Cardiac fibroblast (primary cell): ENCODE measurements around the gene SLC10A7.
"Not testable (repeated sequence)": the region's sequence is repeated elsewhere in the genome, so short reads cannot be mapped to it uniquely, and the experiment has no call there.

Experiments used
- DNase-seq, 2 donors: peaks; one replicate each; pipeline versions ENCODE4 v3.0.0 to v3.0.0-alpha.2; 2010; ENCODE audit warnings: low read depth in 2 of 2
- H3K4me3 ChIP-seq, 2 donors: replicated peaks in 1 of 2; 1 replicate in 1 of 2; 2 replicates in 1 of 2; pipeline ENCODE4 v1.5.1; 2011; ENCODE audit warnings: low read depth in 2 of 2, low read length in 2 of 2, mild to moderate bottlenecking in 2 of 2, moderate library complexity in 1 of 2
- TF ChIP-seq, protein P1 (sequence below): IDR thresholded peaks from one replicate; pipeline ENCODE4 v1.5.1; 2011; ENCODE audit warnings: low read depth, mild to moderate bottlenecking, low read length, inconsistent platforms

The SLC10A7 gene

DNA sequence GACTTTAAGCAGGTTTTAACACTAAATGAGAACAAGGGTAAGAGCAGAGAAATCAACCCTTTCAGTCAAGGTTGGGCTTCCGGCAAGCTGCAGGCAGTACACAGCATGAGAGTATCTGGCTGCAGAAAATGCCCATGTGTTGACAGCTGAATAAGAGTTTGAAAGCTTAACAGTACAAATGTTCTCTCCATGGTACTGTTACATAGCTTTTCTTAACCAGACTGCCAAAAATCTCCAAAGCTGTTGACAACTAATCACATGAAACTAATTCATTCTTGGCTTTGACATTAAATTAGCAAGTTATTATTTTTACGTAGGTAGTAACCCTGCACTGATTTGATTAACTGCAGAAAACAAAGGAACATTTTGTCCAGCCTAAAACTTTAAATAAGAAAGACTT, 153.5 kb downstream of the SLC10A7 start:
- DNase-seq, result peak; percentile 27 to 84
- TF ChIP-seq, protein P1, sequence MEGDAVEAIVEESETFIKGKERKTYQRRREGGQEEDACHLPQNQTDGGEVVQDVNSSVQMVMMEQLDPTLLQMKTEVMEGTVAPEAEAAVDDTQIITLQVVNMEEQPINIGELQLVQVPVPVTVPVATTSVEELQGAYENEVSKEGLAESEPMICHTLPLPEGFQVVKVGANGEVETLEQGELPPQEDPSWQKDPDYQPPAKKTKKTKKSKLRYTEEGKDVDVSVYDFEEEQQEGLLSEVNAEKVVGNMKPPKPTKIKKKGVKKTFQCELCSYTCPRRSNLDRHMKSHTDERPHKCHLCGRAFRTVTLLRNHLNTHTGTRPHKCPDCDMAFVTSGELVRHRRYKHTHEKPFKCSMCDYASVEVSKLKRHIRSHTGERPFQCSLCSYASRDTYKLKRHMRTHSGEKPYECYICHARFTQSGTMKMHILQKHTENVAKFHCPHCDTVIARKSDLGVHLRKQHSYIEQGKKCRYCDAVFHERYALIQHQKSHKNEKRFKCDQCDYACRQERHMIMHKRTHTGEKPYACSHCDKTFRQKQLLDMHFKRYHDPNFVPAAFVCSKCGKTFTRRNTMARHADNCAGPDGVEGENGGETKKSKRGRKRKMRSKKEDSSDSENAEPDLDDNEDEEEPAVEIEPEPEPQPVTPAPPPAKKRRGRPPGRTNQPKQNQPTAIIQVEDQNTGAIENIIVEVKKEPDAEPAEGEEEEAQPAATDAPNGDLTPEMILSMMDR, result no peak
- no peak overlapping the region for H3K4me3 ChIP-seq

DNA sequence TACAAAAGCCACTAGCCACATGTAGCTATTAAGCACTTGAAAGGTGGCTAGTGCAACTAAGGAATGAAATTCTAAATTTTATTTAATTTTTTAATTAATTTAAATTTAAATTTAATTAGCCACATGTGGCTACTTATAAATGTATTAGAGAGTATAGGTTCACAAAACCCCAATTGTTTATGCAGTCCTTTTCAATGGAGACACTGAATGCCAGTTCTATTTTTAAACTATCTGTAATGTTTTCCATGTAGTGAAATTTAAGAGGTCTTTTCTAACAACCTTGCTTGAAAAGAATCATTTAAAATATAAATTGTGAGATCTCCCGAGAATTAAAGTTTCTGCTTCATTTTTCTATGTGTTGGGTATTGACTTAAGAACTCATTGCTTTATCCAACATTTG, 154.4 kb downstream of the SLC10A7 start:
- TF ChIP-seq, protein P1, result no peak
- no peak for DNase-seq
- no peak overlapping the region for H3K4me3 ChIP-seq

DNA sequence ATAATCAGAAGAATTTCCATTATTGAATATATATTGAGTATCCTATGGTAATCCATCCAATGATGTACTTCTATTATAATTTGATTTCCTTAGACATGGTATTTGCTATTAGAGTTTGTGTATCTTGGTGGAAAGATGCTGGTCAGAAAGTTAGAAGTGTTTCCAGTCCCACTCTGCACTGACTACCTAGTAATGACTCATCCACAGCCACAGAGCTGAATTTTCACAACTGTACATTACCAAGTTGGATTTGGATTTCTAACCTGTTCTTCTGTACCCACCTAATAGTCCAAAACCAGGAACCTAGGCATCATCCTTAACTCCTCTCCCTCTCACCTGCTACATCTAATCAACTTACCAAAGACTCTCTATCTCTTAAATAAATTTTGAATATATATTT, 162.0 kb downstream of the SLC10A7 start:
- TF ChIP-seq, protein P1, result no peak
- H3K4me3 ChIP-seq, result no peak overlapping the region
- DNase-seq, result no peak

DNA sequence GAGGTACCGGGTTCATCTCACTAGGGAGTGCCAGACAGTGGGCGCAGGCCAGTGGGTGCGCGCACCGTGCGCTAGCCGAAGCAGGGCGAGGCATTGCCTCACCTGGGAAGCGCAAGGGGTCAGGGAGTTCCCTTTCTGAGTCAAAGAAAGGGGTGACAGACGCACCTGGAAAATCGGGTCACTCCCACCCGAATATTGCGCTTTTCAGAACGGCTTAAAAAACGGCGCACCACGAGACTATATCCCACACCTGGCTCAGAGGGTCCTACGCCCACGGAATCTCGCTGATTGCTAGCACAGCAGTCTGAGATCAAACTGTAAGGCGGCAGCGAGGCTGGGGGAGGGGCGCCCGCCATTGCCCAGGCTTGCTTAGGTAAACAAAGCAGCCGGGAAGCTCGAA, 171.6 kb downstream of the SLC10A7 start:
- not testable (repeated sequence) for H3K4me3 ChIP-seq, DNase-seq

DNA sequence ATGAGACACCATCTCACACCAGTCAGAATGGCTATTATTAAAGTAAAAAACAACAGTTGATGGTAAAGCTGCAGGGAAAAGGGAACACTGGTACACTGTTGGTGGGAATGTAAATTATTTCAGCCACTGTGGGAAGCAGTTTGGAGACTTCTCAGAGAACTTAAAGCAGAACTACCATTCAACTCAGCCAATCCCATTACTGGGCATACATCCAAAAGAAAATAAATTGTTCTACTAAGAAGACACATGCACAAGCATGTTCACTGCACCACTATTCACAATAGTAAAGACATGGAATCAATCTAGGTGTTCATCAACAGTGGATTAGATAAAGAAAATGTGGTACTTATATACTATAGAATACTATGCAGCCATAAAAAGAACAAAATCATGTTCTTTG, 172.4 kb downstream of the SLC10A7 start:
- no peak overlapping the region for H3K4me3 ChIP-seq
- DNase-seq, result no peak
- TF ChIP-seq, protein P1, result no peak

DNA sequence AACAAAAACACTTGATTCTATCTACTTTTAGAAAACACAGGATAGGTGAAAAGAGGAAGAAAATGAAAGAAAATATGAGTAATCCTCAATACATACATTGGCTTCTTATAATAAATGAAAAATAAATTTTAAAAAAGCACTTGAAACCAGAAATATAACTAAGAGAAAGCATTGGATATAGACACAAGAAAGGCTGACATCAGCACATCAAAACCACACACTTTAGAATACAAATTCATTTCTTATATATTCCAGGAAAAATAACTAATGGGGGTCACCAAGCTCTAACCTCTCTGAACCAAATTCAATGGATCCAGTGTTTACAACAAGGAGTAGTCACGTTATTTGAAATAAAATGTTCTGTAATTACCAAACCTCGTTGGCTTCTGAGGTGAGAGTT, 173.9 kb downstream of the SLC10A7 start:
- TF ChIP-seq, protein P1, result no peak
- H3K4me3 ChIP-seq, result no peak overlapping the region
- no peak for DNase-seq

DNA sequence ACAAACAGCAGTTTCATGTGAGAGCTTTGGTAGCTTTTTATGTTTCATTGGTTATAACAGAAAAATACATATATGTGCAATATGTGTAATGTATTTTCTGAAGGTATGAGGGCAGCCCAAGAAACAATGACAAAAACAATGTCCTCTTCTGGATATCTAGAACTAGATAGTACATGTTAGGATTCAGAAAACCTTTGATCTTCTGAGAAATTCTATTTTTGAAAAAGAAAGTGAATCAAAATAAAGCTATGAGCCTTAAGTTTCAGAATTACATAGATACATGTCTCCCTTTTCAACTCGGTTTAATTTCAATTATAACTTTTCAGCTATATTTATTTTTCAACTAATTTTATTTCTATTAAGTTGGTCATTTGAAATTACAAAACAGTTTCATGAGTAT, 175.5 kb downstream of the SLC10A7 start:
- no peak overlapping the region for H3K4me3 ChIP-seq
- no peak for DNase-seq
- TF ChIP-seq, protein P1, result no peak
